Measurements from ENCODE around the gene ZBTB42.
A peak's percentile ranks its signal among the peaks of the same experiment; 100 is the strongest.

Gene ZBTB42

DNA sequence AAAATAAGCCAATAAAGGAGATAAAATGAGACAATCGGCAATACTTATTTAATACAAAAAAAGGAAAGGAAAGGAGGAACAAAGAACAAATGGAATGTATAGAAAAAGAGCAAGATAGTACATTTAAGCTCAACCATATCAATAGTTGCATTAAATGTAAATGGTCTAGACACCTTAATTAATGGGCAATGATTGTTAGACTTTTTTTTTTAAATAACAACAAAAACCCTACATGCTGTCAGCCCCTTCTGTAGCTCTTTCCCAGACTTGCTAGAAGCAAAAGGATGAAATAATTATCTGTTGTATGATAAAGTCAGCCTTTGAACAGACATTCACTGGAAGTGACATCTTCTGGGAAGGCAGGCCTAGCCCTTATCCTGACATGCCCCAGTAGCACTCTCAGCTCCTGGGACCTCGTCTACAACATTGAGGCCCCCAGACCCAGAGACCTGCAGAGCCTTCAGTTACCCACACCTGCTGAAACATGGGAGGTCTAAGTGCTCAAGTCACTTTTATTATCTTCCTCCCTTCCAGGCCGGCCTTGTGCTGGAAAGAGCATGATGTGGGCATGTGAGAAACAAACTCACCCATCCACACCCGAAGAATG is 34.5 kb upstream of the ZBTB42 start:
- H3K4me3 ChIP-seq (ENCODE audit: low read length): no peak overlapping the region
- TF ChIP-seq, protein P1, sequence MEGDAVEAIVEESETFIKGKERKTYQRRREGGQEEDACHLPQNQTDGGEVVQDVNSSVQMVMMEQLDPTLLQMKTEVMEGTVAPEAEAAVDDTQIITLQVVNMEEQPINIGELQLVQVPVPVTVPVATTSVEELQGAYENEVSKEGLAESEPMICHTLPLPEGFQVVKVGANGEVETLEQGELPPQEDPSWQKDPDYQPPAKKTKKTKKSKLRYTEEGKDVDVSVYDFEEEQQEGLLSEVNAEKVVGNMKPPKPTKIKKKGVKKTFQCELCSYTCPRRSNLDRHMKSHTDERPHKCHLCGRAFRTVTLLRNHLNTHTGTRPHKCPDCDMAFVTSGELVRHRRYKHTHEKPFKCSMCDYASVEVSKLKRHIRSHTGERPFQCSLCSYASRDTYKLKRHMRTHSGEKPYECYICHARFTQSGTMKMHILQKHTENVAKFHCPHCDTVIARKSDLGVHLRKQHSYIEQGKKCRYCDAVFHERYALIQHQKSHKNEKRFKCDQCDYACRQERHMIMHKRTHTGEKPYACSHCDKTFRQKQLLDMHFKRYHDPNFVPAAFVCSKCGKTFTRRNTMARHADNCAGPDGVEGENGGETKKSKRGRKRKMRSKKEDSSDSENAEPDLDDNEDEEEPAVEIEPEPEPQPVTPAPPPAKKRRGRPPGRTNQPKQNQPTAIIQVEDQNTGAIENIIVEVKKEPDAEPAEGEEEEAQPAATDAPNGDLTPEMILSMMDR (conservative IDR thresholded peaks at IDR 0.05; ENCODE audit: low read depth, low read length): no peak
- DNase-seq (ENCODE audit: low read depth): no peak

GRCh38 chr14:104766863-104767633 is 33.9 kb upstream of the ZBTB42 start:
- DNase-seq (ENCODE audit: low read depth): no peak
- H3K4me3 ChIP-seq (ENCODE audit: low read length): no peak overlapping the region
- TF ChIP-seq, protein P1 (conservative IDR thresholded peaks at IDR 0.05; ENCODE audit: low read depth, low read length): no peak

GRCh38 chr14:104767634-104767918 is 33.3 kb upstream of the ZBTB42 start:
- no peak for DNase-seq (ENCODE audit: low read depth)
- TF ChIP-seq, protein P1 (conservative IDR thresholded peaks at IDR 0.05; ENCODE audit: low read depth, low read length): no peak
- H3K4me3 ChIP-seq (ENCODE audit: low read length): no peak overlapping the region

GRCh38 chr14:104768437-104769323 is 32.2 kb upstream of the ZBTB42 start:
- TF ChIP-seq, protein P1 (conservative IDR thresholded peaks at IDR 0.05; ENCODE audit: low read depth, low read length): peak; percentile 84
- H3K4me3 ChIP-seq (ENCODE audit: low read length): no peak overlapping the region
- DNase-seq (ENCODE audit: low read depth): peak; percentile 13

GRCh38 chr14:104769324-104770071 is 31.4 kb upstream of the ZBTB42 start:
- TF ChIP-seq, protein P1 (conservative IDR thresholded peaks at IDR 0.05; ENCODE audit: low read depth, low read length): no peak
- DNase-seq (ENCODE audit: low read depth): no peak
- no peak overlapping the region for H3K4me3 ChIP-seq (ENCODE audit: low read length)

DNA sequence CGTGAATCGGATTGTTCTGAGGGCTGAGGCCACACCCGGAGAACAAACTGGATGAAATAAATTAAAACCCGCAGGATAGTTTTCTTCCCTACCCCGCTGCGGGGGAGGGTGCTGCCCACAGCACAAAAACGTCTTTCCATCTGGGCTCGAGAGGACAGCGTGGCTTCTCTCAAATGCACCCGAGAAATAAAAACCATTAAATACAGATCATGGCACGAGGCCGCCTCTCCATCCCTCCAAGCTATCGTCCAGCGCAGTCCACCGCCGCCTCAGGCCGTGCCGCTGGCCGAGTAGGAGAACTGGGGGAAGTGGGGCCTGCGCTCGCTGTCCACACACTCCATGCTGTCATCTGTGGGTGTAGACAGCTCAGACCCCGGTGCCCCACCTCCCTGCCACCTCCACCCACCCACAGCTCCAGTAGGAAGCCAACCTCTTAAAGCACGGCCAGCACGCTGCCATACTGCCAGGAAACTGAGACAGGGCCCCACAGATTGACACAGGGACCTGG is 30.8 kb upstream of the ZBTB42 start:
- no peak overlapping the region for H3K4me3 ChIP-seq (ENCODE audit: low read length)
- DNase-seq (ENCODE audit: low read depth): no peak
- TF ChIP-seq, protein P1 (conservative IDR thresholded peaks at IDR 0.05; ENCODE audit: low read depth, low read length): no peak
